NOMO-1 treated with DMSO at 0.1 percent for 48 hours (cell line): ENCODE data around the gene MCRIP1.
A peak's percentile ranks its signal among the peaks of the same experiment; 100 is the strongest.
"Not testable (repeated sequence)": the region's sequence is repeated elsewhere in the genome, so short reads cannot be mapped to it uniquely, and the experiment has no call there.

Experiments
- DNase-seq: peaks from one replicate; lab custom pipeline; 2025; ENCODE audit not compliant: unreplicated experiment; lab: John Stamatoyannopoulos, UW

MCRIP1 gene

DNA sequence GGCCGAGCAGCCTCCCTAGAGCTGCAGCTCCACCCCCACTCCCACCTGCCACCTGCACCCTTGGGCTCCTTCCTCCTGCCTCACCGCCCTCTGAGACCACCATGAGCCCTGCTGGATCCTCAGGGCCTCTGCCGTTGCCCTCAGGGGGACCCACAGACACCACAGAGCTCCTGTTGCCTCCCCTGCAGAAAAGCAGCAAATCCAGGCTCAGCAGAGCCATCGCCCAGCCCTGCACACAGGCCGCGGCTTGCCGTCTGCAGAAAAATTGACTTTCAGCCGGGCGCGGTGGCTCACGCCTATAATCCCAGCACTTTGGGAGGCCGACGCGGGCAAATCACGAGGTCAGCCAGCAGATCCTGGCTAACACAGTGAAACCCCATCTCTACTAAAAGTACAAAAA is 8.8 kb upstream of the MCRIP1 start:
- no peak for DNase-seq

DNA sequence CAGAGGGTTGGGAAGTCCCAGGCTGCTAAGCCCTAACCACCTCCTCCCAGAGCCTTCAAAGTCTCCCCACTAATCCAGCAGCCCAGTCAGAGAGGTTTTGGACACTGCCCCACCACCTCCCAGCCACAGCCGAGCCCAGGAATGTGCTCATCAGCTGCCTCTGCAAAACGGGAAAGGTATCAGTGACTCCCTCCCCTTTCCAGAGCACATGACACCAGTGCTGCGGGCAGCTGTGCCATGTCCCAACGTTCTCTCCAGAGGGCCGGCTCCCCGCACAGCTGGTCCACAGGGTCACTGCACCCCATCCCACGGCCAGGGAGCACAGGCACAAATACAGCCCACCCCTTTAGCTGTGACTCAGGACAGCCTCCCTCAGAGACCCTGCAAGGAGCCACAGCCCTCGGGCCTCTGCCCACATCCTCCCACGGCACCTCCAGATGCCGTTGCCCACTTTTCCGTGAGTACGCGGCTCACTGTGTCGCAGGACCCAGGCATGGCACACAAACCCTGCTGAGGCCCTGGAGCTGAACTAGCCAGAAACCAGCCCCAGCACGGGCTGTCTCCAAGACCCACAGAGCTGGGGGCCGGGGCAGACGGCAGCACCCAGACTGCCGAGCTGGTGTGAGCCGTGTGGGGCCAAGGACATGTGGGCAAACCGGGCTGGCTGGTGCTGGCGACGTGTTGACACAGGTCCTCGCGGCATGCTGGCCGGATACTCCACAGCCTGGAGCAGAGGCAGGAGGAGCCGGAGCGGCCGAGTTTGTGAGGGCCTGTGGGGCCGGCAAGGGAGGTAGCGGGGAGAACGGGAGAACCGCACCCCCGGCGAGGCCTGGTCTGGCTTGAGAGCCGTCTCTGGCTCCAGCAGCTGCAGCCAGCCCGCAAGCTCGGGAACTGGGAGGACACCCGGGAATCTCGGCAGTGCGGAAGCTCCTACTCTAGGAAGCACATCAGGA is 8.0 kb upstream of the MCRIP1 start:
- no peak for DNase-seq

DNA sequence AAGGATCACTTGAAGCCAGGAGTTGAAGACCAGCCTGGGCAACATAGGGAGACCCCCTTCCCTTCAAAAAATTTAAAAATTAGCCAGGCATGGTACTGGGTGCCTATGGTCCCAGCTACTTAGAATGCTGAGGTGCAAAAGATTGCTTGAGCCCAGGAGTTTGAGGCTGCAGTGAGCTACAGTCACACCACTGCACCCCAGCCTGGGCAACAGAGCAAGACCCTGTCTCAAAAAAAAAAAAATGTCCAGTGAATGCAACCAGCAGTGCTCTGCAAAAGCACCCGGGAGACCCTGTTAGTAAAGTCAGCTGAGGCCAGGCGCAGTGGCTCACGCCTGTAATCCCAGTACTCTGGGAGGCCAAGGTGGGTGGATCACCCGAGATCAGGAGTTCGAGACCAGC is 7.0 kb upstream of the MCRIP1 start:
- not testable (repeated sequence) for DNase-seq

DNA sequence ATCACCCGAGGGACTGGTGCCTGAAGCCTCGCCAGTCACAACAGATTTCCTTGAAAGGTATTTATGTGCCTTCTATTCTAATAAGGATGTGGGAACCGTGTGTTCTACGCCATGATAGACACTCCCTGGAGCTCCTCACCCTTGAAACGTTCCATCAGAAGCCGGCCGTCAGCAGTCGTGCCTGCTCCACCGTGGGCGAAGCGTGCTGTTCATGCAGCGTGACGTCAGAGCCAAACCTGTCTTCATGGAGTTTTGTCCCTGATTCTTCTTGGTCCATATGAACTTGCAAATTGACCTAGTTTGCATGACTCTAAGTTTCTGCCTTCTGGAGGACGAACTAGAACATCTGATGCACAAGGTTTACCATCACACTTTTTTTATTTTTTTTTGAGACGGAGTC is 6.2 kb upstream of the MCRIP1 start:
- DNase-seq = no peak

DNA sequence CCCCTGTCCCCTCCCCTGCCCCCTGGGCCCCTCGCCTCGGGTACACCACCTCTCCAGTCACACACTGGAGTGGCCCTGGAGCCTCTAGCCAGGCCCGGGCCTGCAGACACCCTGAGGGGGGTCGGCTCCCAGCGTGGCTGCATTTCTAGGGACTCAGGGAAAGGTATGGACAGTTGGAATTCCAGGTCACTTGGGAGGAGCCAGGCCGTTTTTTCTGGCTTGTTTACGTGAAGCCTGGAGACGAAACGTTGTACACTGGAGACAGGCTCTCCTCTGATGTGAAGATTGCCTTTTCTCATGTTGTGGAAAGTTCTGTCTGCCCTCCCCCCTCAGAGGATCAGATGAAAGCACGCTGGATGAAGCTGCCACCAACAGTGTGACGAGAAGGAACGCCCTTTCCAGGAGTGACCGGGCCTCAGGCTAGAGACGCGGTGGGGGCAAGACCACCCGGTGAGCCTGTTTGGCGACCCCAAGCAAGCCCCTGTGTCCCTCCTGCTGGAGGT is 5.7 kb upstream of the MCRIP1 start:
- DNase-seq = no peak

DNA sequence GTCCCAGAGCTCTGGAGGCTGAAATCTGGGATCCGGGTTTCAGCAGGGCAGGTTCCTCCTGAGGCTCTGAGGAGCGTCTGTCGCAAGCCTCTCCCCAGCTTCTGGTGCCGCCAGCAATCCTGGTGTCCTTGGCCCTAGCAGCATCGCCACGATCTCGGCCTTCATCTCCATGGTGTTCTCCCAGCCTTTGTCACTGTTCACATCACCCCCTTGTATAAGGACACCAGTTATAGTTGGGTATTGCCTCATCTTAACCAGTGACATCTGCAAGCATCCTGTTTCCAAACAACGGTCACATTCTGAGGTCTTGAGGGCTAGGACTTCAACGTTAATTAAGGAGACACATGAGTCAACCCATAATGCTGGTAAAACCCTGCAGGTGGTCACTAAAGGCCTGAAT is 4.5 kb upstream of the MCRIP1 start:
- DNase-seq = peak; percentile 99

DNA sequence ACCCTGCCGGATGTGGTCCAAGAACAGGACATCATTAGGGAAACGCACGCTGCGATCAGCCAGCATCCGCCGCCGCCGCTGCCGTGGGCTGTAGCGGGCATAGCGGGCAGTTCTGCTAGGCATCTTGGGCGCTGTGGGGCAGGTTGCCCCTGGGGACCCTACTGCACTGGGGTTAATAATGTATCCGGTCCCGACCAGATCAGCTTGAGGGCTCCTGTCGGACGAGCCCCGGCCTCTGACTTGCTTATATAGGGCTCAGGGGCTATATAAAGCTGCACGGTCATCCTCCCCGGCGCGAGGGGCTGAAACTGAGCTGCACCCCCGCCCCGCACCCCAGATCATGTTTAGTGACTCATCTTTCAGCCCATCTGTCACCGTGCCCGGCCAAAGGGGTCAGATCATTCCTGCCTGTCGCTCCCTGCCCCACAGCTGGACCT is 1.8 kb upstream of the MCRIP1 start, which contains the start of gene PPP1R27:
TSS of gene PPP1R27 (minus strand) at position 220 of the 437 bp plus-strand sequence. CDS start at position 123, 97 bp downstream.
- no peak for DNase-seq

DNA sequence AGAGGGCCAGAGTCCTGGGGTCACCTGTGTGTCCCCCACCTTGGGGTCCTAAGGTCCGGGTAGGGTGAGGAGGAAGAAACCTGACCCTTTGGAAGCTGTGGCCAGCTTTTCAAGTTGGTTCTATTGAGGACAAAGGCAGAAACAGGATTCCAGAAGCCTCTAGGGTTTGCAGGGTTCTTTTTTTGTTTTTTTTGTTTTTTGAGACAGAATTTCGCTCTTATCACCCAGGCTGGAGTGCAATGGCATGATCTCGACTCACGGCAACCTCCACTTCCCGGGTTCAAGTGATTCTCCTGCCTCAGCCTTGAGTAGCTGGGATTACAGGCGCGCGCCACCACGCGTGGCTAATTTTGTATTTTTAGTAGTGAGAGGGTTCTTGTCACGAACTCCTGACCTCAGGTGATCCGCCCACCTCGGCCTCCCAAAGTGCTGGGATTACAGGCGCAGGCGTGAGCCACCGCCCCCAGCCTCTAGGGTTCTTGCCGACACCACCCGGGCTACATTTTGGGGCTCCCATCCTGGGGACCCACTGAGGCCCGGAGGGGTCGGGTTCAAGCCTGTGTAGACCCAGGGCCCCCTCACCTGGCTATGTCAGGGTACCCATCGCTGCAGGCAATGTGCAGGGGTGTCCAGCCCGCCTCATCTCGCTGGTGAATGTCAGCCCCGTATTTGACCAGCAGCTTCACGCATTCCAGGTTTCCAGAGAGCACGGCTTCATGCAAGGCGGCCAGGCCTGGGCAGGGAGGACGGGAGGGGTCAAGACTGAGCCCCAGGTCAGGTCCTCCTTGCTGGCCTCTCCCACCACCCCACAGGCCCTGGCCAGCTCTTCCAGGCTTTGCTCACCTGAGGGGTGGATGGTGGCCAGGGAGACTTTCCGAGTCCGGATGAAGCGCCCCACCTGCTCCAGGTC is 1.1 kb upstream of the MCRIP1 start:
- DNase-seq = no peak

DNA sequence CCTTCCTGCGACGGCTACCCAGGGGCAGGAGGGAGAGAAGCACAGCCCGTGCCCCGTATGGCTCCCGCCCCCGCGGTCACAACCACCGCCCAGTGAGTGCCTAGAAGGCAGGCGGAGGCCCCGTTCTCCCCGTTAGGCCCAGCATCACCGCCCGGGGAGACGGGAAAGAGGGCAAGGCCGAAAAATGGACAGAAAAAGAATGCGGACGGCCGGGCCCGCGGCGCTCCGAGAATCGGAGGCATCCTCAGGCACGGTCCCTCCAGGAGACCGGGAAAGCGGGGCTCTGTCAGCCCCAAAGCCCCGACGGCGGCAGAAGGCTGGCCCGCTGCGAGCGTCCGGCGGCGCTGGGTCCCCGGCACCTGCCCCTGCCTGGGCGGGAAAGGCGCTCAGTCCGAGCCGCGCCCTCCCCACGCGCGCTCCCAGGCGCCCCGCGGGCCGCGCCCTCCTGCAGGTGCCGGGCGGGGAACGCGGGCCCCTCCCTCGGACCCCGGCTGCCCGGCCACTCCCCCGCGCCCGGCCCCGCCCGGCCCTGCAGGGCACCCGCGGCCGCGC is 407 bp downstream of the MCRIP1 start:
- DNase-seq = no peak

DNA sequence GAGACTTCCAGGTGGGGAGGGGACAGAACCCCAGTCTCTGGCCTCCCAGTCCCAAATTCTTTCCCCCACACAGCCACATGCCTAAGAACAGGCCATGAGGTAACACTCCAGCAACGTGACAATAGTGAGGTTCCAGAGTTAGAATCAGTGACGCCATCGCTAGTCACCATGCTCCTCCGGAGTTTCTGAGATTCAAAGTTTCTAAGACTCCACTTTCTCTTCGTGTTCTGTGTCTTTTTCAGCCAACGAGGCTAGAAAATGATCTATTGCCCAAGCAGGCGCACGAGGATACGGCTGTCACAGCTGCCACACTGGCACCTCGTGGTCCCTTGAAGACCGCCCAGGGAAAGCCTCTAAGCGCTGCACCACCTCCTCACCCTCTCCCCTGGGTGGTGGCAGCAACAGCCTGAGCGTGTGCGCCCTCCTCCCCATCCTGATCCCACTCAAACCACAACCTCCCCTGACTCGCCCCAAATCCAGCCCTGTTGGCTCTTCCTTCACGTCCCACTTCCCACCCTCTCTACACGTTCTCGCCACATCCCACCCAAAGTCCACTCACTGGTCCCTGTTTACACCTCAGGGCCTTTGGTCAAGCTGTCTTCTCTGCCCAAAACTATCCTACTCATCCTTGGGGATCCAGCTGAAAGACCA is 1.0 kb downstream of the MCRIP1 start:
- peak; percentile 62 for DNase-seq

DNA sequence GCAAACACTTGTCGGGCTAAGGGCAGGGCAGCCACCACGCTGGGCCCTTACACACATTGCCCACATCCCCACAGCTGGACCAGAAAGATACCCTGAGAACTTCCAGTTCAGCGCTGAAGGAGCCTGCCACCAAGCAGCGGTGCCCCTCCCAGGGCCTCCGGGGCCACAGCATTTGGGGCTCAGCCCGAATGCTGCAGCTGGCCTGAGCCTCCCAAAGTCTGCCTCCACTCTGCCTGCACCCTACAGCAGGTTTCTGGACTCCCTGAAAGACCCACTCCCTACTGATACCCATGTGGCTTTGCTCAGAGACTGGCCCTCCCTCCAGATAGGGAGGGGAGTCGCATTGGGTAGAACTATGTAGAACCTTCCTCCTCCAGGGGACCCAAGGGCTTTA is 1.5 kb downstream of the MCRIP1 start:
- DNase-seq = no peak

DNA sequence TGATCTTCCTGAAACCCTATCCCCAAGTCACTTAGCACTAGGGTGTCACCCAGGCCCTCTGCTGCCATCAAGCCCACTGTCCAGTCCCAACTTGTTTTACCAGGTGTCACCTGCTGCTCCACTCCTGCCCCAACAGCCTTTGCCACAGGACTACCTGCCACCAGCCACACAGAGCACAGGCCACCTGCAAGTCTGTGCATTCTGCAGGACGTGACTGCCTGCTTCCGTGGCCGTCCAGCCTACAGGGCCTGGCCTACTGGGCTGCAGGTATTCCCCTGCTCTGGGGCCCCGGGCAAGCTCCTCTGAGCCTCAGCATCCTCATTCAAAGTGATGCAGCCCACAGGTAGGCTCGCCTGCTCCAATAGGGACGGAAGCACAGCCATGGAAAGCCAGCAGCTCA is 3.2 kb downstream of the MCRIP1 start:
- no peak for DNase-seq

DNA sequence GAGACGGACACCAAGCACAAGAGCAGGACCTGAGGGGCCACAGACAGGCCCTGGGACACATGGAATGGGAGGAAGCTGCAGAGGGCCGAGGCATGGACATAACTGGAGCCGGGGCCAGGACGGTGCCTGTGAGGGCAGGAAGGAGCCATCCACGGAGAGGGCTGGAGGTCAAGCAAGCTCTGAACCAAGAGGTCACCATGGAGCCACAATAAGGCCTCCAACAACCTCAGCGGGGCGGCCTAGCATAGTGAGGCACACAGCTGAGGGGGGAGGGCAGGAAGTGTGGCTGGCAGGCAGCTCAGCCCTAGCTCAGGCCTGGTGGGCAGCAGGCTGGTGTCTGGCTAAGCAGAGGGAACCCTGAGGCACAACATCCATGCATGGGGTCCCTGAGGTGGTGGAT is 4.4 kb downstream of the MCRIP1 start:
- no peak for DNase-seq

DNA sequence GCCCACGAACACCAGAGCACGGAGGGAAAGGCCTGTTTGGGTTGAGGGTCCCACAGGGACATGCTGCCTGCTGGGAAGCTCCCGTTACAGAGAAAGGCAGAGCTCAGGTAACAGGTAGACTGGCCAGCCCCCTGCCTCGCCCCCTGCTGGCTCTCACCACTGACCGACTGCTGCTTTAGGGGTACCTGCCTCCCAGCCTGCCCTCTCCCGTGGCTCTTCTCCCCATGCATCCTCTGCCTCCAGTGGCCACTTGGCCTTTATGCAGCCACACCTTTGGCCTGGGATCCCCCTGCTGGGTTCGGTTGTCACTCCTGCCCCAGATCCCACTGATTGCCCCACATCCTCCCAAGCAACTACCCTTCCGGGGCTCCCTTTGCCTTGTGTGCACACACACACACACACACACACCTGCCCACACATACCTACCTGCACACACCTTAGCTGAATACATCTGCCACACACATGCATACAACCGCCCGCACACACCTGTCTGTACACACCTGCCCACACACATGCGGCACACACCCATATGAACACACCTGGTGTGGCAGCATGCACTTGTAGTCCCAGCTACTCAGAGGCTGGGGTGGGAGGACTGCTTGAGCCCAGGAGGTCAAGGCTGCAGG is 7.1 kb downstream of the MCRIP1 start:
- DNase-seq = no peak

DNA sequence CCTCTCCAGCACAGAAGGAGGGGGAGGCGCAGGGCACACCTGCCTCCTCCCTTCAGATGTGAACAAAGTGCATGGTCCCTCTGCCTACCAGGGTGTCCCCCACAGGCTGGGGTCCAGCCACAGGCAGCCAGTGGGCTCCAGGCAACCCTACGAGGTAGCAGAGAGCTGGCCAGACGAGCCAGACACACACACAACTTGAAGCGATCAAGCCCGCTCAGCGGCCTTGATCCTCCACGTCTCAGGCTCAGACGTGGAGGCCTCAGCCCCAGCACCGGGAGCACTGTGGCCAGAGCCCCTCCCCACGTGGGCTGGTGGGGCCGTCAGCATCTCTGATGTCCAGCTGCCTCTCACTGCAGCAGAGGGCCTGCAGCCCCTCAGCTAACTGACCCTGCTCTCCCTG is 8.5 kb downstream of the MCRIP1 start:
- no peak for DNase-seq

DNA sequence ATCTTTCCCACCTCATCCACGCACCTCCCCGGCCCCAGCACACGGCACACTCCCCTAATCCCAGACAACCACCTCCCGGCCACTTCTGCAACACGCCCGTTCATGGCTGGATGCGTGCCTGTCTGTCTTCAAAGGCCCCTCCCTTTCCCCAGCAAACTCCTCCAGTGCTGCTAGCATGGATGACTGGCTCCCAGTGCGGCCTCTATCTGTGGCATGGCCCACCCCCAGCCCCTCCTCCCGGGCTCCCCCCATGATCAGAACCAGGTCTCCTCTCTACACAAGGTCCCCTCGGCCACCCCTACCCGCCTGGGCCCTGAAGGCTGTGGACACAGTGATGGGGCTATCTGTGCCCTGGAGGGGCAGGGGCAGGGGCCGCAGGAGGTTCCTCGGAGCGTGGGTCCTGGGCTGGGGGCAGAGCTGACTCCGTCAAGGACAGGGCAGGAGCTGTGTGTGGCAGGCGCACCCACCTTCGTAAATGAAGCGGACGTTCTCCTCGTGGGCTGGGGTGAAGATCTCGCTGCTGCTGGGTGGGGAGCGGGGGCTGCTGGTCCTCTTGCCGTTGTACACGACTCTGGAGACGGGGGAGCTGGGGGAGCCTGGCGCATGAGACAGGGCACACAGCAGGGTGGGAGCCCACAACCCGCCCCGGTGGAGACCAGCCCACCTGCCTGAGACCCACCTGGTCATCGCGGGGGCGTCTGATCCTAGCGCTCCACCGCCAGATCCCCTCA is 9.1 kb downstream of the MCRIP1 start:
- DNase-seq = no peak

DNA sequence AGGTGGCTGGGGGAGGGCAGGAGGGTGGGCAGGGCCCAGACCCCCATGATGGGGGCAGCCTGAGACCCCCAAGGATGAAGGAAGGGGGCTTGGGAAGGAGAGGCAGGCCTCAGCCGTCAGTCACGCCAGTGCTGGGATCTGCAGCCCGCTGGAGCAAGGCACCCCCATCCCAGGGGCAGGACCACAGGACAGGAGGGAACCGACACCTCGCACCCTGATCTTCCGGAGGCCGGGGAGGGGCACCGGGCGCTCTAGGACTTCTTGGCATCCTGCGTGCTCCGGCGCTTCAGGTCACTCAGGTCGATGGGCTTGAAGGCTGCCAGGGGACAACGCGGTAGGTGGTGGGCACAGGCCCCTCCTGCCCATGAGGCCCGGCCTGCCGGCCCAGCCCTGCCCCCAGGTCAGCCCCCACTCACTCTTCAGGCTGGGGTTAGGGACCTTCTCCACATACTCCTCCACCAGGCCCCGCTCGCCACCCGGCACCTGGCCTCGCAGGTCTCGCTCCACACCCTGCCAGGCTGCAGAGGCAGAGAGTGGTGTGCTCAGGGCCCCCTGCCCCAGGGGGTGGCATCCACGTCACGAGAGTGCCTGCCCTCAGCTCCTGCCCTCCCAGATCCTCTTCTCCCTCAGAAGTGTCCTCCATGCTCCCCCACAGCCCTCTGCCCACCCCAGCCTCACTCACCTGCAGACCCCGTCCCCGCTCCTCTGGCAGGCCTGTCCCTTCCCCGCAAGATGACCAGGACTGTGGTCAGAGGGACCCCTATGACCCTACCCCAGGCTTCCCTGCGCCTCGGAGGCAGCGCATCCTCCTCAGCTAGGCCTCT is 9.9 kb downstream of the MCRIP1 start:
- DNase-seq = no peak

DNA sequence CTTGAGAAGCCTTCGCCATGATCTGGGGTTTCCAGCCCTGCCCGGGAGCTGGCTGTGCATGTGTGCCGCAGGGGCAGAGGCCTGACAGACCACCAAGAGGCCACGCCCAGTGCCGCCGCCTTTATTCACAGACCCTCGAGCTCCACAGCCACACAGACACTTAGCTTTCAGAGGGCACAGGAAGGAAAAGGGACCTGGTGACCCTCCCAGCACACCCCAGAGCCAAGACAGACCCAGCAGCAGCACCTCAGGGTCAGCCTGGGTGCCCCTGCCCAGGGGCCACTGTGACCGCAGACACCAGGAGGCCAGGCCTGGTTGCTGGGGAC is 10.8 kb downstream of the MCRIP1 start:
- DNase-seq = no peak
